AG04449 (cell line): ENCODE measurements around the gene LPCAT4.
"Not testable (repeated sequence)": the region's sequence is repeated elsewhere in the genome, so short reads cannot be mapped to it uniquely, and the experiment has no call there.

ENCODE experiments used
- CTCF ChIA-PET: fragments of 350-600 bp; formaldehyde crosslinking; extraction: SDS; loops from one replicate; lab custom pipeline; 2021; ENCODE audit warnings: antibody characterized with exemption; lab: Yijun Ruan, JAX
- POLR2A ChIA-PET: fragments of 400-600, 350-600 bp; formaldehyde crosslinking; extraction: SDS; loops from one replicate; lab custom pipeline; 2020; ENCODE audit warnings: antibody characterized with exemption, inconsistent platforms; lab: Yijun Ruan, JAX
- DNase-seq: peaks from one replicate; pipeline ENCODE4 v3.0.0-alpha.2; 2010; ENCODE audit warnings: low read depth, low spot score
- H3K4me3 ChIP-seq: 2 replicates; pipeline ENCODE4 v1.5.1; 2011; ENCODE audit warnings: low read depth, mild to moderate bottlenecking, control low read depth, low read length
- TF ChIP-seq, protein P1 (sequence below): IDR thresholded peaks from one replicate; pipeline ENCODE4 v1.5.1; 2011; ENCODE audit warnings: mild to moderate bottlenecking, moderate library complexity, low read length, control low read depth, inconsistent platforms; ENCODE audit not compliant: insufficient read depth; ENCODE audit errors: missing control alignments

The LPCAT4 gene

DNA sequence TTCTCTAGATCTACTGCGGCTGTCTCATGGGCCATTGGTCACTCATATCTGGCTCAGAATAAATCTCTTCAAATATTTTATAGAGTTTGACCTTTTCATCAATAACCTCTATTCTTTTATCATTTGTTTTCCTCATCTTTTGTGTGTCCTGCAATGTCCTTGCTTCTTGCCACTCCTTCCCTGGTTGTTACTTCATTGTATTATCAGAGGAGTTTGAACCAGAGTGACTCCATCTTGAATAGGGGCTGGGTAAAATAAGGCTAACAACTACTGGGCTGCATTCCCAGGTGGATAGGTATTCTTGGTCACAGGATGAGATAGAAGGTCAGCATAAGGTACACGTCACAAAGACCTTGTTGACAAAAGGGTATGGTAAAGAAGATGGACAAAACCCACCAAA, 9.9 kb upstream of the LPCAT4 start:
- POLR2A ChIA-PET: interaction anchor here (1.0 kb wide), 1 partner anchor 167 kb away, joined by 3 read pairs; the partner anchor contains the start of gene KATNBL1
- TF ChIP-seq, protein P1, sequence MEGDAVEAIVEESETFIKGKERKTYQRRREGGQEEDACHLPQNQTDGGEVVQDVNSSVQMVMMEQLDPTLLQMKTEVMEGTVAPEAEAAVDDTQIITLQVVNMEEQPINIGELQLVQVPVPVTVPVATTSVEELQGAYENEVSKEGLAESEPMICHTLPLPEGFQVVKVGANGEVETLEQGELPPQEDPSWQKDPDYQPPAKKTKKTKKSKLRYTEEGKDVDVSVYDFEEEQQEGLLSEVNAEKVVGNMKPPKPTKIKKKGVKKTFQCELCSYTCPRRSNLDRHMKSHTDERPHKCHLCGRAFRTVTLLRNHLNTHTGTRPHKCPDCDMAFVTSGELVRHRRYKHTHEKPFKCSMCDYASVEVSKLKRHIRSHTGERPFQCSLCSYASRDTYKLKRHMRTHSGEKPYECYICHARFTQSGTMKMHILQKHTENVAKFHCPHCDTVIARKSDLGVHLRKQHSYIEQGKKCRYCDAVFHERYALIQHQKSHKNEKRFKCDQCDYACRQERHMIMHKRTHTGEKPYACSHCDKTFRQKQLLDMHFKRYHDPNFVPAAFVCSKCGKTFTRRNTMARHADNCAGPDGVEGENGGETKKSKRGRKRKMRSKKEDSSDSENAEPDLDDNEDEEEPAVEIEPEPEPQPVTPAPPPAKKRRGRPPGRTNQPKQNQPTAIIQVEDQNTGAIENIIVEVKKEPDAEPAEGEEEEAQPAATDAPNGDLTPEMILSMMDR: no peak
- CTCF ChIA-PET: interaction anchor here (1.6 kb wide), 1 partner anchor 9 kb away, joined by 13 read pairs; the partner anchor contains the start of gene LPCAT4
- DNase-seq: no peak
- no peak overlapping the region for H3K4me3 ChIP-seq

DNA sequence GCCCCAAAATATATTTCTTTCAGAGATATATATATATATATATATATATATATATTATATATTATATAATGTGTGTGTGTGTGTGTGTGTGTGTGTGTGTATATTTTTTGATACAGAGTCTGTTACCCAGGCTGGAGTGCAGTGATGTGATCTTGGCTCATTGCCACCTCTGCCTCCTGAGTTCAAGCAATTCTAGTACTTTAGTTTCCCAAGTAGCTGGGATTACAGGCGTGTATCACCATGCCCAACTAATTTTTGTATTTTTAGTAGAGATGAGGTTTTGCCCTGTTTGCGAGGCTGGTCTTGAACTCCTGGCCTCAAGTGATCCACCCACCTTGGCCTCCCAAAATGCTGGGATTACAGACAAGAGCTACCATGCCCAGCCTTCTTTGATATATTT, 8.5 kb upstream of the LPCAT4 start:
- CTCF ChIA-PET: interaction anchor here (0.6 to 1.6 kb wide), 2 partner anchors 8 to 14 kb away, joined by 3 to 13 read pairs; partner anchors contain the start of gene LPCAT4
- DNase-seq, H3K4me3 ChIP-seq, POLR2A ChIA-PET: not testable (repeated sequence)

DNA sequence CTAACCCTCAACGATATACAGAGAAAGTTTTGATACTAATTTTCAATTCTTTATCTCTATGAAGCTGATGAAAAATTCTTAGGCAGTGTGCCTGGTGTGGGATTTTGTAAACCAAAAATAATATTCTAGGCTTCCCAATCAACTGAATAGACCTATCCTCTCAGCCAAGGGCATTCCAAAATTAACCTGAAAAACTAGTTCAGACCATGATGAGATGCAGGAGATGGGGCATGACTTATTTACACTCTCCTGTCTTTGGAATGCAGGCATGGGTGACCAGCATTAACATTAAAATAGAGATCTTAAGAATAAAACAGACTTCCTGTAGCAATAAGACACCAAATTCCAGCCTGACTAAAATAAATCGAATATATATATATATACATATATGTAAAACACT, 7.8 kb upstream of the LPCAT4 start:
- CTCF ChIA-PET: no interaction called here
- TF ChIP-seq, protein P1: no peak
- H3K4me3 ChIP-seq: no peak overlapping the region
- DNase-seq: no peak
- POLR2A ChIA-PET: no interaction called here

DNA sequence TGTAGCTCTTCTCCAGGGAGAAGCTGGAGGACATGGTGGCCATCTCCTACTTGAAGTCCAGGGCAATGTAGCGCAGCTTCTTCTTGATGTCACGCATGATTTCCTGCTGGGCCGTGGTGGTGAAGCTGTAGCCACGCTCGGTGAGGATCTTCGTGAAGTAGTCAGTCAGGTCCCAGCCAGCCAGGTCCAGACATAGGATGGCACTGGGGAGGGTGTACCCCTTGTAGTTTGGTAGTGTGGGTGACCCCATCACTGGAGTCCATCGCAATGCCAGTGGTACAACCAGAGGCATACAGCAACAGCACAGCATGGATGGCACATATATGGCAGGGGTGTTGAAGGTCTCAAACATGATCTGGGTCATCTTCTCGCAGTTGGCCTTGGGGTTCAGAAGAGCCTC, 7.0 kb upstream of the LPCAT4 start:
- POLR2A ChIA-PET: no interaction called here
- CTCF ChIA-PET: no interaction called here
- no peak overlapping the region for H3K4me3 ChIP-seq
- no peak for DNase-seq
- TF ChIP-seq, protein P1: no peak

DNA sequence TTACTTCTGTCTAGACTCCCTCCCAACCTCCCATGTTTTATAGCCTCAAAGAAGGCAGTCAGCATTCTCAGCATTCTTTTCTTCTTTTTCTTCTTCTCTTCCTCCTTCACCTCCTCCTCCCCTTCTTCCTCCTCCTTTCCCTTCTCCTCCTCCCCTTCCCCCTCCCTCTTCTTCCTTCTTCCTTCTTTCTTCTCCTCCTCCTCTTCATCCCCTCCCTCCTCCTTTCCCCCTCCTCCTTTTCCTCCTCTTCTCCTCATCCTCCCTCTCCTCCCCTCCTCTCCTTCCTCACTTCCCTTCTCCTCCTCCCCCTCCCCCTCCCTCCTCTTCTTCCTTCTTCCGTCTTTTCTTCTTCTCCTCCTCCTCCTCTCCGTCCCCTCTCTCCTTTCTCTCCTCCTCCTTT, 3.6 kb upstream of the LPCAT4 start:
- ChIA-PET CTCF (no interaction called here), POLR2A (no interaction called here)
- no peak overlapping the region for H3K4me3 ChIP-seq
- TF ChIP-seq, protein P1: no peak
- no peak for DNase-seq

DNA sequence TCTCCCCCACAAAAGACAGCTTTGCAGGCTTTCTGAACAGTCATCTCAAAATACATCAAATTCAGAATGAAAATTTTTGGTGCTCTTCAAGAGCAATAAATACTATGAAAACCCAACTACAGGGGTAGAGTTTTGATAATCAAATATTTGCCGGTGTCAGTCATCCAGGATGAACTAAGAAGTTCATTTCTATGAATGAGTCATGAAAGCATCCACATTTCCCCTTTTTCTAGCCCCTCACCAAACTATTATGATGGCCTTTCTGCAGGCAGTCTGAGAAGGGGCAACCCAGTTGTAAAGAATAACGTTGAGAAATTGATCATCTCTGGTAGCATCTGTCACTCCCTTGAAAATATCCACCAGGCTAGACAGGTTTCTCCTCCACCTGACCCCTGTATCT, 3.1 kb upstream of the LPCAT4 start:
- no peak overlapping the region for H3K4me3 ChIP-seq
- DNase-seq: no peak
- TF ChIP-seq, protein P1: no peak
- POLR2A ChIA-PET: no interaction called here
- CTCF ChIA-PET: interaction anchor here (4.7 to 5.0 kb wide), 2 partner anchors 129 to 260 kb away, joined by 48 to 54 read pairs; no protein-coding TSS in a partner anchor
